PC-9 (cell line): ENCODE results near the gene MYL7. TPM values are rescaled to one million over a fixed set of nuclear protein-coding genes. Genes with fewer than 3 reads are reported as not detected.

ENCODE experiments used
- BruUV-seq: library from RNA; stranded (reverse); fragments of 400-500 nt; replicated peaks from 2 replicates; lab custom pipeline; 2021; lab: Mats Ljungman, UMichigan
- CTCF ChIA-PET: fragments of 300-600 bp; sonication (Branson Sonifier 250); formaldehyde crosslinking; loops from one replicate; lab custom pipeline; 2022; ENCODE audit warnings: antibody characterized with exemption; lab: Charles Lee
- POLR2A ChIA-PET: fragments of 300-600 bp; sonication (Branson Sonifier 250); formaldehyde crosslinking; loops from one replicate; lab custom pipeline; 2022; ENCODE audit warnings: antibody characterized with exemption; ENCODE audit not compliant: unreplicated experiment; lab: Charles Lee
- DNase-seq, 2 experiments: peaks; one replicate each; pipeline versions ENCODE4 v3.0.0 to v3.0.0-alpha.2; 2015 to 2022; ENCODE audit warnings: mixed read lengths in 1 of 2
- H2AFZ ChIP-seq: fragments of 200-600 bp; sonication (generic); 2 replicates; pipeline ENCODE4 v1.8.1; 2017; ENCODE audit warnings: antibody characterized with exemption
- H3F3A ChIP-seq: fragments of 200-600 bp; sonication (generic); 2 replicates; pipeline ENCODE4 v1.8.1; 2017; ENCODE audit warnings: antibody characterized with exemption, mild to moderate bottlenecking, low read depth; ENCODE audit not compliant: insufficient read depth
- H3K27ac ChIP-seq: fragments of 200-600 bp; sonication (generic); 2 replicates; pipeline ENCODE4 v1.6.1; 2016; ENCODE audit warnings: mixed run types
- H3K27me3 ChIP-seq: fragments of 200-600 bp; sonication (generic); 2 replicates; pipeline ENCODE4 v1.6.1; 2016; ENCODE audit warnings: low read depth, mixed run types; ENCODE audit not compliant: insufficient read depth
- H3K36me3 ChIP-seq: fragments of 200-600 bp; sonication (generic); 2 replicates; pipeline ENCODE4 v1.6.1; 2016; ENCODE audit warnings: low read depth, mixed run types
- H3K4me1 ChIP-seq: fragments of 200-600 bp; sonication (generic); replicated peaks from 2 replicates; pipeline ENCODE4 v1.6.1; 2016; ENCODE audit warnings: mixed run types; ENCODE audit not compliant: insufficient read depth
- H3K4me2 ChIP-seq: fragments of 200-600 bp; sonication (generic); 2 replicates; pipeline ENCODE4 v1.6.1; 2017; ENCODE audit warnings: mixed run types
- H3K4me3 ChIP-seq: fragments of 200-600 bp; sonication (generic); 2 replicates; pipeline ENCODE4 v1.6.1; 2016; ENCODE audit warnings: mixed run types
- H3K79me2 ChIP-seq: fragments of 200-600 bp; sonication (generic); 2 replicates; pipeline ENCODE4 v1.6.1; 2017; ENCODE audit warnings: low read depth, mixed run types
- H3K9me2 ChIP-seq: fragments of 200-600 bp; sonication (generic); 2 replicates; pipeline ENCODE4 v1.8.1; 2017; ENCODE audit warnings: mild to moderate bottlenecking; ENCODE audit not compliant: insufficient read depth
- H3K9me3 ChIP-seq: fragments of 200-600 bp; sonication (generic); 2 replicates; pipeline ENCODE4 v1.8.1; 2016; ENCODE audit warnings: low read depth; ENCODE audit not compliant: insufficient read depth
- H4K20me1 ChIP-seq: fragments of 200-600 bp; sonication (generic); 2 replicates; pipeline ENCODE4 v1.8.1; 2017; ENCODE audit not compliant: insufficient read depth
- EZH2 ChIP-seq: fragments of 200-600 bp; sonication (generic); IDR thresholded peaks from 2 replicates; pipeline ENCODE4 v1.8.0; 2017; ENCODE audit warnings: antibody characterized with exemption, low read depth
- intact Hi-C: fragments of 100-400 bp; cut with micrococcal nuclease; formaldehyde crosslinking; loops from one replicate; pipeline ENCODE4 v1.10.0; 2022; ENCODE audit not compliant: unreplicated experiment
- total RNA-seq: library from RNA; stranded (reverse); gene quantifications from 2 replicates; pipeline ENCODE4 v1.2.3, GENCODE V29; 2021
- TF ChIP-seq, protein P1 (sequence below): fragments of 200-600 bp; sonication (generic); conservative IDR thresholded peaks from 2 replicates; pipeline ENCODE4 v1.6.1; 2017; ENCODE audit warnings: mixed run types, antibody characterized with exemption, mild to moderate bottlenecking, moderate library complexity

Gene MYL7
- total RNA-seq, 1 experiment from 2014 or later, result not detected

DNA sequence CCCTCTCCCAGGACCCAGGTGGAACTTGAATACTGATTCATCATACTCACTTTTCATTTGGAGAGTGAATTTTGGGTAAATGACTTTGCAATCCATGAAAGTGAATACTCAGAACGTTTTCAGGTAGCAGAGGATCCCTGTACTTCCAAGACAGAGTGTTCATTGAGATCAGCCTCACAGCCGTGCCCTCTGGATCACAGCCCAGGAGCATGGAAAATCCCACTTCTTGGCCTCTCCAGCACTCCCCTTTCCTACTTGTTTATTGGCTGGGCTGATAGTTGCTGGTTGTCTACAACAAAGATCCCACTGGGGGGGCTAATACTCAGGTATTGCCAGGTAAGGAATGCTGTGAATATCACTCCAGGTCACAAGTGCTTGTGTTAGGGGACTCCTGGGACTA lies 42.3 kb upstream of the MYL7 start:
- no peak overlapping the region for H3K4me3 ChIP-seq
- H2AFZ ChIP-seq, result no peak overlapping the region
- peaks cover 5% of the 10 kb centered on the region for H3K9me3 ChIP-seq
- no peaks in the 10 kb centered on the region for H4K20me1 ChIP-seq
- H3K9me2 ChIP-seq, result no peaks in the 10 kb centered on the region
- H3K27ac ChIP-seq, result no peak overlapping the region
- H3K36me3 ChIP-seq, result no peaks in the 10 kb centered on the region
- no TSS peak for BruUV-seq
- DNase-seq, result no peak
- TF ChIP-seq, protein P1, sequence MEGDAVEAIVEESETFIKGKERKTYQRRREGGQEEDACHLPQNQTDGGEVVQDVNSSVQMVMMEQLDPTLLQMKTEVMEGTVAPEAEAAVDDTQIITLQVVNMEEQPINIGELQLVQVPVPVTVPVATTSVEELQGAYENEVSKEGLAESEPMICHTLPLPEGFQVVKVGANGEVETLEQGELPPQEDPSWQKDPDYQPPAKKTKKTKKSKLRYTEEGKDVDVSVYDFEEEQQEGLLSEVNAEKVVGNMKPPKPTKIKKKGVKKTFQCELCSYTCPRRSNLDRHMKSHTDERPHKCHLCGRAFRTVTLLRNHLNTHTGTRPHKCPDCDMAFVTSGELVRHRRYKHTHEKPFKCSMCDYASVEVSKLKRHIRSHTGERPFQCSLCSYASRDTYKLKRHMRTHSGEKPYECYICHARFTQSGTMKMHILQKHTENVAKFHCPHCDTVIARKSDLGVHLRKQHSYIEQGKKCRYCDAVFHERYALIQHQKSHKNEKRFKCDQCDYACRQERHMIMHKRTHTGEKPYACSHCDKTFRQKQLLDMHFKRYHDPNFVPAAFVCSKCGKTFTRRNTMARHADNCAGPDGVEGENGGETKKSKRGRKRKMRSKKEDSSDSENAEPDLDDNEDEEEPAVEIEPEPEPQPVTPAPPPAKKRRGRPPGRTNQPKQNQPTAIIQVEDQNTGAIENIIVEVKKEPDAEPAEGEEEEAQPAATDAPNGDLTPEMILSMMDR, result no peak
- TF ChIP-seq EZH2, result no peak
- intact Hi-C loops, result loop anchor here (5.0 kb wide), 2 partner anchors 51 to 101 kb away; partner anchors contain the start of gene POLM
- H3K79me2 ChIP-seq, result no peaks in the 10 kb centered on the region
- no peak overlapping the region for H3K4me2 ChIP-seq
- H3F3A ChIP-seq, result peaks cover 36% of the 10 kb centered on the region
- ChIA-PET CTCF (no interaction called here), POLR2A (no interaction called here)
- peaks cover 52% of the 10 kb centered on the region for H3K4me1 ChIP-seq
- H3K27me3 ChIP-seq, result no peaks in the 10 kb centered on the region

DNA sequence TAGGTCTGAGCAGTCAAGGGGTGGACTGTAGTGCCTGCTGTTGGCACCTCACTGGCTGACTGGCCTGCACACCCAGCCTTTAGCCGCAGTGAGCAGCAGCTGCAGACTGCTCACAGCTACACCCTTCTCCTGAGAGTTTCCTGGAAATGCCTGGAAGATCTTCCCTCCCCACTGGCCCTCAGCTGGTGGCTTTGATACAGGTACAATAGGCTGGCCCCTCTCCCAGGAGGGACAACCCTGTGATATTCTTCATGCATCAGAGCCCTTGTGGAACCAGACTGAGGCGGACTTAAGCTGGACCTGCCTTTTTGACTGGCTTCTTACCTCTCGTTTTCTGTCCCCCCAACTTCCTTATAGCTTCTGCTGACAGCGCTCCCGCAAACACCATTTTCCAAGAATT lies 41.7 kb upstream of the MYL7 start:
- ChIA-PET POLR2A (no interaction called here), CTCF (no interaction called here)
- no peaks in the 10 kb centered on the region for H3K9me2 ChIP-seq
- H3K4me1 ChIP-seq, result peaks cover 57% of the 10 kb centered on the region
- H3K4me3 ChIP-seq, result no peak overlapping the region
- no TSS peak for BruUV-seq
- H3F3A ChIP-seq, result peaks cover 36% of the 10 kb centered on the region
- H3K9me3 ChIP-seq, result peaks cover 5% of the 10 kb centered on the region
- no peak overlapping the region for H2AFZ ChIP-seq
- no peaks in the 10 kb centered on the region for H3K79me2 ChIP-seq
- no peaks in the 10 kb centered on the region for H4K20me1 ChIP-seq
- H3K27me3 ChIP-seq, result no peaks in the 10 kb centered on the region
- H3K36me3 ChIP-seq, result no peaks in the 10 kb centered on the region
- H3K27ac ChIP-seq, result no peak overlapping the region
- no peak for DNase-seq
- intact Hi-C loops, result loop anchor here (5.0 kb wide), 2 partner anchors 51 to 101 kb away; partner anchors contain the start of gene POLM
- no peak for TF ChIP-seq EZH2
- TF ChIP-seq, protein P1, result no peak
- H3K4me2 ChIP-seq, result no peak overlapping the region

DNA sequence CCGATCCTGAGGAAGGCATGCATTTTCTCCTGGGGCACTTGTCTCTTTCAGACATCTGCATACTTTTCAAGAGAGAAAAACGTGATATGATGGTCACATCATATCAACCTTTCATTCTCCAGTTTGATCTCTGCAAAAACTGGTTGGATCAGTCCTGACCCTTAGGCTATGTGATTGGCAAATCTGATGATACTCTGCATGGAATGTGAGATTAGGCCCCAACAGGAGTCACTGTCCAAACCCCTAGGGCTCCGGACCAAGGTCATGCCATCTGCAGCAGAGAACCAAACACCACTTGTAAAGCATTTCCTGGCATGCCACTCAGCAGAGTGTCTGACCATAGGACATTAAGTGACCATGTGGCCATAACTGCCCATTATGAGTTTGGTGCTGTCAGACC lies 39.5 kb upstream of the MYL7 start:
- intact Hi-C loops, result loop anchor here (5.0 kb wide), 2 partner anchors 48 to 98 kb away; partner anchors contain the start of gene POLM
- peak; percentile 58 to 96 for DNase-seq
- TF ChIP-seq EZH2, result no peak
- TF ChIP-seq, protein P1, result no peak

More for the DNA sequence above, 39.5 kb upstream of the MYL7 start:
- Histone ChIP-seq H3F3A (peaks cover 39% of the 10 kb centered on the region), H3K4me2 (peak overlapping the region; percentile 27; the same call in 1 of the 2 replicates), H4K20me1 (no peaks in the 10 kb centered on the region), H3K4me3 (no peak overlapping the region), H3K27me3 (no peaks in the 10 kb centered on the region), H3K27ac (no peak overlapping the region), H3K9me3 (peaks cover 5% of the 10 kb centered on the region), H3K9me2 (no peaks in the 10 kb centered on the region), H2AFZ (no peak overlapping the region), H3K36me3 (no peaks in the 10 kb centered on the region), H3K4me1 (peaks cover 61% of the 10 kb centered on the region), H3K79me2 (no peaks in the 10 kb centered on the region)
- no TSS peak for BruUV-seq
- POLR2A ChIA-PET, result no interaction called here
- CTCF ChIA-PET, result no interaction called here
